ENCODE data around the gene TEX2.
A peak's percentile ranks its signal among the peaks of the same experiment; 100 is the strongest.

TEX2 gene

GRCh38 chr17:64263000-64263766, at the start of gene TEX2:
Gene TEX2, minus strand, starts transcription at chr17:64263260. Its CDS starts 49,043 bp downstream, at chr17:64214217.
- DNase-seq = peak; percentile 88

- DNase-seq = no peak
These were observed 46.6 kb upstream of the TEX2 start for GRCh38 chr17:64309710-64310109.

GRCh38 chr17:64309021-64309420, 46.0 kb upstream of the TEX2 start:
- DNase-seq = no peak

- peak; percentile 62 for DNase-seq
These were observed 43.9 kb upstream of the TEX2 start for GRCh38 chr17:64306850-64307463.

GRCh38 chr17:64304551-64304950, 41.5 kb upstream of the TEX2 start:
- DNase-seq = no peak

- DNase-seq = no peak
These were observed 37.6 kb upstream of the TEX2 start for GRCh38 chr17:64300699-64300965.

- no peak for DNase-seq
These were observed 34.5 kb upstream of the TEX2 start for GRCh38 chr17:64297467-64298088.

GRCh38 chr17:64296246-64296645, 33.2 kb upstream of the TEX2 start:
- no peak for DNase-seq

- DNase-seq = no peak
These were observed 32.1 kb upstream of the TEX2 start for GRCh38 chr17:64295146-64295545.

GRCh38 chr17:64291268-64291851, 28.3 kb upstream of the TEX2 start:
- DNase-seq = no peak

- DNase-seq = no peak
These were observed 26.7 kb upstream of the TEX2 start for GRCh38 chr17:64289741-64290141.

GRCh38 chr17:64282753-64283080, 19.7 kb upstream of the TEX2 start:
- DNase-seq = no peak

- DNase-seq = peak; percentile 73
These were observed 19.1 kb upstream of the TEX2 start for GRCh38 chr17:64281962-64282752.

GRCh38 chr17:64278614-64279013, 15.6 kb upstream of the TEX2 start:
- DNase-seq = no peak

GRCh38 chr17:64277831-64278562, 14.9 kb upstream of the TEX2 start:
- DNase-seq = no peak

- no peak for DNase-seq
These were observed 14.0 kb upstream of the TEX2 start for GRCh38 chr17:64276961-64277505.

- DNase-seq = no peak
These were observed 12.0 kb upstream of the TEX2 start for GRCh38 chr17:64275016-64275415.

GRCh38 chr17:64273006-64273405, 9.9 kb upstream of the TEX2 start:
- DNase-seq = no peak

GRCh38 chr17:64270885-64271284, 7.8 kb upstream of the TEX2 start:
- DNase-seq = no peak

- DNase-seq = no peak
These were observed 6.9 kb upstream of the TEX2 start for GRCh38 chr17:64269687-64270649.

GRCh38 chr17:64264891-64265290, 1.8 kb upstream of the TEX2 start:
- DNase-seq = no peak
